Mesothelial cell of epicardium (in vitro differentiated cells): Measurements from ENCODE around the gene TMEM158. TPM values are rescaled to one million over a fixed set of nuclear protein-coding genes. Genes with fewer than 3 reads are reported as not detected.

Source experiments
- DNase-seq, 2 experiments: peaks; one replicate each; pipeline ENCODE4 v3.0.0; 2021; ENCODE audit warnings: low spot score in 2 of 2; ENCODE audit not compliant: unreplicated experiment in 2 of 2
- H3K27ac Mint-ChIP-seq: 2 replicates; pipeline ENCODE4 v1.8.0; 2021; ENCODE audit warnings: mixed read lengths
- H3K27me3 Mint-ChIP-seq: 2 replicates; pipeline ENCODE4 v1.8.0; 2021; ENCODE audit warnings: low read depth, mixed read lengths
- H3K36me3 Mint-ChIP-seq: 2 replicates; pipeline ENCODE4 v1.8.0; 2021; ENCODE audit warnings: mixed read lengths
- H3K4me1 Mint-ChIP-seq: 2 replicates; pipeline ENCODE4 v1.8.0; 2021; ENCODE audit warnings: mixed read lengths
- H3K4me3 Mint-ChIP-seq: 2 replicates; pipeline ENCODE4 v1.8.0; 2021; ENCODE audit warnings: mild to moderate bottlenecking, moderate library complexity, mixed read lengths
- H3K9me3 Mint-ChIP-seq: 2 replicates; pipeline ENCODE4 v1.8.0; 2021; ENCODE audit warnings: mixed read lengths
- total RNA-seq: library from RNA; stranded (reverse); gene quantifications from 3 replicates; pipeline ENCODE4 v1.2.1, GENCODE V29; 2021
- TF ChIP-seq, protein P1 (sequence below): fragments of 200-600 bp; sonication (generic); IDR thresholded peaks from one replicate; pipeline ENCODE4 v1.5.0; 2021; ENCODE audit warnings: antibody characterized with exemption; ENCODE audit not compliant: unreplicated experiment

The TMEM158 gene
- total RNA-seq, 1 donor from 2014 or later, result 3.6 TPM

- Mint-ChIP-seq H3K36me3 (no peaks in the 10 kb centered on the region), H3K9me3 (no peaks in the 10 kb centered on the region), H3K27ac (no peak overlapping the region), H3K4me3 (no peak overlapping the region), H3K27me3 (no peaks in the 10 kb centered on the region), H3K4me1 (peaks cover 34% of the 10 kb centered on the region)
- TF ChIP-seq, protein P1, sequence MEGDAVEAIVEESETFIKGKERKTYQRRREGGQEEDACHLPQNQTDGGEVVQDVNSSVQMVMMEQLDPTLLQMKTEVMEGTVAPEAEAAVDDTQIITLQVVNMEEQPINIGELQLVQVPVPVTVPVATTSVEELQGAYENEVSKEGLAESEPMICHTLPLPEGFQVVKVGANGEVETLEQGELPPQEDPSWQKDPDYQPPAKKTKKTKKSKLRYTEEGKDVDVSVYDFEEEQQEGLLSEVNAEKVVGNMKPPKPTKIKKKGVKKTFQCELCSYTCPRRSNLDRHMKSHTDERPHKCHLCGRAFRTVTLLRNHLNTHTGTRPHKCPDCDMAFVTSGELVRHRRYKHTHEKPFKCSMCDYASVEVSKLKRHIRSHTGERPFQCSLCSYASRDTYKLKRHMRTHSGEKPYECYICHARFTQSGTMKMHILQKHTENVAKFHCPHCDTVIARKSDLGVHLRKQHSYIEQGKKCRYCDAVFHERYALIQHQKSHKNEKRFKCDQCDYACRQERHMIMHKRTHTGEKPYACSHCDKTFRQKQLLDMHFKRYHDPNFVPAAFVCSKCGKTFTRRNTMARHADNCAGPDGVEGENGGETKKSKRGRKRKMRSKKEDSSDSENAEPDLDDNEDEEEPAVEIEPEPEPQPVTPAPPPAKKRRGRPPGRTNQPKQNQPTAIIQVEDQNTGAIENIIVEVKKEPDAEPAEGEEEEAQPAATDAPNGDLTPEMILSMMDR, result no peak
- DNase-seq, result no peak
Measured at GRCh38 chr3:45178183-45179023, 47.7 kb downstream of the TMEM158 start.

DNA sequence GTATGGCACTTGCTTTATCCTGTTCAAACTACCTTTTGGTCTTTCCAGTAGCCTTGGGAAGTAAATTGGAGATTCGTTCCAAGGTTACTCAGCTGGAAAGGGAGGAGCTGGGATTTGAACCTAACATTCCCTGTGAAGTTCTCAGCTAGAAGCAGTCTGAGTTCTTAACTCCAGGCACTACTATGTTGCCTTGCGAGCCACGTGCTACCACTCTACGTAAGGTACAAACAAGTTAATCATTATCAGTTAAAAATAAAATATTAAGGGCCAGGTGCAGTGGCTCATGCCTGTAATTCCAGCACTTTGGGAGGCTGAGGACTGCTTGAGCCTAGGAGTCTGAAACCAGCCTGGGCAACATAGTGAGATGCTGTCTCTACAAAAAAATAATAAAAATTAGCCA, 49.2 kb downstream of the TMEM158 start:
- peaks cover 21% of the 10 kb centered on the region for H3K4me1 Mint-ChIP-seq
- H3K27me3 Mint-ChIP-seq, result no peaks in the 10 kb centered on the region
- no peak for DNase-seq
- H3K9me3 Mint-ChIP-seq, result no peaks in the 10 kb centered on the region
- H3K4me3 Mint-ChIP-seq, result no peak overlapping the region
- H3K36me3 Mint-ChIP-seq, result no peaks in the 10 kb centered on the region
- no peak overlapping the region for H3K27ac Mint-ChIP-seq
- TF ChIP-seq, protein P1, result no peak

Other genes starting within 250 kb of the TMEM158 start
- 0.60 to 1.2 TPM (median 0.66 TPM) in 3 replicates for gene CLEC3B, start 200.0 kb downstream of the TMEM158 start, total RNA-seq
- gene CDCP1, start 79.9 kb downstream of the TMEM158 start, total RNA-seq, result 1.3 to 1.4 TPM (median 1.3 TPM) in 3 replicates
- gene LARS2, start 162.3 kb upstream of the TMEM158 start, total RNA-seq, result 31.3 to 37.0 TPM (median 36.4 TPM) in 3 replicates